Bronchial epithelial cell (primary cell): ENCODE measurements around the gene IPCEF1. TPM values are rescaled to one million over a fixed set of nuclear protein-coding genes. Genes with fewer than 3 reads are reported as not detected.

Experiments used
- DNase-seq: peaks from one replicate; pipeline ENCODE4 v3.0.0-alpha.2; 2010; ENCODE audit warnings: low read depth
- FAIRE-seq: peaks from 2 replicates; lab custom pipeline; 2011; peaks lifted over from hg19 to GRCh38; lab: Jason Lieb, UNC
- H3K27me3 ChIP-seq: 2 replicates; pipeline ENCODE4 v1.5.1; 2011; ENCODE audit warnings: low read length; ENCODE audit not compliant: control insufficient read depth, insufficient read depth
- H3K36me3 ChIP-seq: 2 replicates; pipeline ENCODE4 v1.5.1; 2011; ENCODE audit warnings: low read length; ENCODE audit not compliant: control insufficient read depth, insufficient read depth
- H3K4me3 ChIP-seq: 2 replicates; pipeline ENCODE4 v1.5.1; 2011; ENCODE audit warnings: mild to moderate bottlenecking, low read depth, low read length, control low read depth
- CTCF ChIP-seq: IDR thresholded peaks from 2 replicates; pipeline ENCODE4 v1.5.1; 2011; ENCODE audit warnings: mild to moderate bottlenecking, moderate library complexity, low read length, control low read depth, inconsistent platforms; ENCODE audit not compliant: insufficient read depth, severe bottlenecking
- total RNA-seq: library from RNA; depleted of rRNA; stranded (reverse); fragments of >200 nt; gene quantifications from 2 replicates; pipeline ENCODE4 v1.2.1, GENCODE V29; 2014

Gene IPCEF1
- total RNA-seq, 1 donor from 2014 or later, result under 0.01 TPM

DNA sequence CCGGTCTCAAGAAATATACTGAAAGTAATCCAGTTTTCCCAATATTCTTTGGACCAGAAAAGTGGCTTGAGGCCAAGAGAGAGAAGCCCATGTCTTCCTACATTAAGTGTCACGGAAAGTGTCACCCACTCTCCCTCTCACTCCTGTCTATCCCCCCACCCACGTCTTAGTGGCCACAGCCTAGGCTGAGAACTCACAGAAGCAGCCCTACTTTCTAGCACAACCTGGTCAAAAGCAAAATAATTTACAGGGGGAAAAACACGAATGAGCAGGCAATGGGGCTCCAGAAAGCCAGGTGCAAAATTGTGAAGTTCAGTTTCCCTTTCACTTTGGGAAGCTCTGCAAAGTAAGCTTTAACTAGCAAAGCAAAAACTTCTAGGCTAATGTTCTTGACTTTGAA lies 199.5 kb downstream of the IPCEF1 start:
- Histone ChIP-seq H3K36me3 (no peaks in the 10 kb centered on the region), H3K4me3 (no peak overlapping the region), H3K27me3 (no peaks in the 10 kb centered on the region)
- TF ChIP-seq CTCF, result no peak
- DNase-seq (no peak), FAIRE-seq (no peak)

DNA sequence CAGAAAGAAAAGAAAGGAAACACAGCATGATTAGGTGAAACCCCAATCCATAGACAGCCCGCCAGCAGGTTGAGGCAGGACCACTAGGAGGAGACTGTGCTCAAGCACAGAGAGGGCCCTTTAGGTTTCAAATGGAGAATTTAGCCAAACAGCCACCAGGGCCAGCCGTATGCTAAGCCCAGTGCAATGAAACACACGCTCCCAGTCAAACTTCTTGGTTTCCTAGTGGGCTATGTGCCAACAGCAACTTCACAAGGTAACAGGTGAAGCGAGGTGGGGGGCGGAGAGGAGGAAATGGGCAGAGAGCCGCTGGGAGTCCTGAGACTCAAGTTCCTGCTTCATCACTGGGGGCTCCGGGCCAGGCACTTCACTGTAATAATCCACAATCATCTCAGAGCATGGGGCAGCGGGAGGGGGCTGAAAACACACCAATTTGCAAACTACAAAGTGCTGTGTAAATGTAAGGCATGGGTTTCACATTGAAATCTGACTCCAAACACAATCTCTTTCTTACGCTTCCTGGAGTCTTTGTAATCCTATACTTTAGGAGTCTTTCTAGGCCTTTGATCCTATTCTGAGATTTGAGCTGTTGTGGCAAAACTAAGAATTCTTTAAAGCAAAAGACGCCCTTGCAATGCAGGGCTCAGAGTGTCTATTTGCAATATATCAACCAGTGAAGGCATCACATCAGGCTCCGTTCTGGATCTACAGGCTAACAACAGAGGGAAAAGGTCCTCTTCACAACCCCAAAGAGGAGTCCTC lies 200.3 kb downstream of the IPCEF1 start:
- H3K27me3 ChIP-seq, result no peaks in the 10 kb centered on the region
- H3K4me3 ChIP-seq, result no peak overlapping the region
- H3K36me3 ChIP-seq, result no peaks in the 10 kb centered on the region
- FAIRE-seq (no peak), DNase-seq (peak; percentile 40)
- TF ChIP-seq CTCF, result peak; percentile 89

DNA sequence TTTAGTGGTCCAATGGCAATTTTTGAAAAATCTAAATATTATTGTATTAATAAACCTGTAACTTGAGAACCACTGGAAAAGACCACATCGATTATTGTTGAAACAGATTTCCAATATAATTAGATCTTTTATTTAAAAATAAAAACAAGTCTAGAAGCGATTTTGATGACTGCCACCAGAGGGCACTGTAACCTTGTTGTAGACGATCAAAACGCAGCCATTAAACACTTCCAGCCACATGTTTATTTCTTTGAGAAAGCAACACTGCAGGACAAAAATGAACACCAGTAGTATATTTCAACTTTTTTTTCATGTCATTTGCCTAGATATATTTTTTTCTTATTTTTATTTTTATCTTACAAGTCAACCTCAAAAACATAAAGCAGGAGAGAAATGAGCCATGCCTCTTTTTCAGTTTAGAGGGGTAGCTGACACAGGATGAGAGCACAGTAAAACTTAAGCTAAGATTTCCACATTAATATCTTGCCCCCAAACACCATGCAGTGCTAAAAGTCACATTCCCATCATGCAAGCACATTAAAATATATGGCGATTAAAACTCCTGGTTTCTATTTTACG lies 202.1 kb downstream of the IPCEF1 start:
- no peaks in the 10 kb centered on the region for H3K36me3 ChIP-seq
- H3K27me3 ChIP-seq, result peaks cover 1% of the 10 kb centered on the region
- no peak for FAIRE-seq
- peak; percentile 55 for TF ChIP-seq CTCF
- no peak overlapping the region for H3K4me3 ChIP-seq
- peak; percentile 63 for DNase-seq

DNA sequence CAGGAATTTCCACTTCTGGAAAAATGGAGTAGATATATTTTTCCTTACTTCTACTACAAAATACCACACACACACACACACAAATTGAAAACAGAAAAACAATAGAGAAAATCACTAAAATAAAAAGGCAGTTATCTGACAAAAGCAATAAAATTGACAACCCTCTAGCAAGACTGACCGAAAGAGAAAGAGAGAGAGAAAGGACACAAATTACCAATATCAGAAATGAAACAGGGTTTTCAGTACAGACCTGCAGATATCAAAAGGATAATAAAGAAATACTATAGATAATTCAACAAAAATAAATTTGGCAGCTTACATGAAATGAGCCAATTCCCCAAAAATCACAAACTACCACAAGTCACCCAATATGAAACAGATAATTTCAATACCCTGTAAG lies 212.8 kb downstream of the IPCEF1 start:
- FAIRE-seq, result no peak

DNA sequence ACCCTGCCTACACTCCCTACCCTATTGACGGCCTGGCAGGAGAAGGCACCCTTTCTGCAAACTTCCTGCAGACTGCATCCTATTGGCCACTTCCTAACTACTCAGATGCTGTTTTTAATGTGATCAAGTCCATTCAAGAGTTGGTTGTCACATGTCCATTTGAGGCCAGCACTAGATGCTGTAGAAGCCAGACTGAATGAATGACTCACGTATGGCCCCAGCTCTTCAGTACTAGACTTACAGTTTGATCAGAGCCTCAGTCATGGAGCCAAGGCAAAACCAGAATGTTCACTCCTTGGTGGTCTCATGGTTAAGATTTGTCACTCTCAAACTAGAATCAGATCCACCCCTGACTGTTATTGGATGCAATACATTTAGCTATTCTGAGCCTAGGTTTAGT lies 215.9 kb downstream of the IPCEF1 start:
- H3K4me3 ChIP-seq, result no peak overlapping the region
- no peaks in the 10 kb centered on the region for H3K36me3 ChIP-seq
- DNase-seq, result no peak
- no peak for FAIRE-seq
- no peak for TF ChIP-seq CTCF
- H3K27me3 ChIP-seq, result no peaks in the 10 kb centered on the region

More for the DNA sequence above, 212.8 kb downstream of the IPCEF1 start:
- Histone ChIP-seq H3K36me3 (no peaks in the 10 kb centered on the region), H3K4me3 (no peak overlapping the region), H3K27me3 (no peaks in the 10 kb centered on the region)
- DNase-seq, result no peak
- TF ChIP-seq CTCF, result no peak

GRCh38 chr6:154139892-154140291 lies 216.7 kb downstream of the IPCEF1 start:
- no peak for FAIRE-seq
- H3K4me3 ChIP-seq, result no peak overlapping the region
- DNase-seq, result peak; percentile 12

More at GRCh38 chr6:154139892-154140291, 216.7 kb downstream of the IPCEF1 start:
- no peak for TF ChIP-seq CTCF
- H3K27me3 ChIP-seq, result no peaks in the 10 kb centered on the region
- no peaks in the 10 kb centered on the region for H3K36me3 ChIP-seq
